ENCODE data around the gene MAP1LC3B. TPM values are rescaled to one million over a fixed set of nuclear protein-coding genes. Genes with fewer than 3 reads are reported as not detected.
"Not testable (repeated sequence)": the region's sequence is repeated elsewhere in the genome, so short reads cannot be mapped to it uniquely, and the experiment has no call there.

The MAP1LC3B gene
- total RNA-seq, 1 experiment from 2014 or later = 74.7 TPM

- Histone ChIP-seq H3K36me3 (ENCODE audit: insufficient read depth, low read length, poor library complexity, severe bottlenecking) (no peaks in the 10 kb centered on the region), H3K9me3 (ENCODE audit: low read depth, low read length, poor library complexity, severe bottlenecking) (no peaks in the 10 kb centered on the region), H3K4me1 (ENCODE audit: insufficient read depth, low read length, poor library complexity, severe bottlenecking) (peaks cover 34% of the 10 kb centered on the region), H3K4me3 (ENCODE audit: low read depth, low read length, poor library complexity, severe bottlenecking) (peak overlapping the region; percentile 9), H3K27ac (ENCODE audit: low read depth, low read length, poor library complexity, severe bottlenecking) (peak overlapping the region; percentile 87), H3K27me3 (replicated peaks; ENCODE audit: insufficient read depth, low read depth, low read length, poor library complexity) (no peaks in the 10 kb centered on the region)
- TF ChIP-seq CTCF (conservative IDR thresholded peaks at IDR 0.05; ENCODE audit: low read depth, low read length) (no peak), EZH2 (IDR thresholded peaks at IDR 0.05; ENCODE audit: borderline replicate concordance, low read depth, low read length, poor library complexity, severe bottlenecking) (no peak)
- no TSS peak for BruUV-seq (replicated peaks)
- intact Hi-C loops (cut with micrococcal nuclease; ENCODE audit: unreplicated experiment) = no loop called here
- no peak for DNase-seq (ENCODE audit: low spot score)
- CTCF ChIA-PET = interaction anchor here (1.4 kb wide), 1 partner anchor 247 kb away, joined by 5 read pairs; no protein-coding TSS in a partner anchor
- POLR2A ChIA-PET (ENCODE audit: low non-redundant PET) = no interaction called here
These were observed 3.4 kb upstream of the MAP1LC3B start for GRCh38 chr16:87388818-87389134.

GRCh38 chr16:87389245-87389644, 2.9 kb upstream of the MAP1LC3B start:
- CTCF ChIA-PET = no interaction called here
- H3K4me1 ChIP-seq (ENCODE audit: insufficient read depth, low read length, poor library complexity, severe bottlenecking) = peaks cover 39% of the 10 kb centered on the region

GRCh38 chr16:87389914-87390313, 2.2 kb upstream of the MAP1LC3B start:
- POLR2A ChIA-PET (ENCODE audit: low non-redundant PET); CTCF ChIA-PET: not testable (repeated sequence)
- intact Hi-C loops (cut with micrococcal nuclease; ENCODE audit: unreplicated experiment) = loop anchor here (10.0 kb wide), 1 partner anchor 245 kb away; no protein-coding TSS in a partner anchor

More at GRCh38 chr16:87389245-87389644, 2.9 kb upstream of the MAP1LC3B start:
- H3K9me3 ChIP-seq (ENCODE audit: low read depth, low read length, poor library complexity, severe bottlenecking) = no peaks in the 10 kb centered on the region
- no peak overlapping the region for H3K4me3 ChIP-seq (ENCODE audit: low read depth, low read length, poor library complexity, severe bottlenecking)
- intact Hi-C loops (cut with micrococcal nuclease; ENCODE audit: unreplicated experiment) = no loop called here
- H3K27me3 ChIP-seq (replicated peaks; ENCODE audit: insufficient read depth, low read depth, low read length, poor library complexity) = no peaks in the 10 kb centered on the region
- peak overlapping the region; percentile 87 for H3K27ac ChIP-seq (ENCODE audit: low read depth, low read length, poor library complexity, severe bottlenecking)
- DNase-seq (ENCODE audit: low spot score) = no peak
- no peaks in the 10 kb centered on the region for H3K36me3 ChIP-seq (ENCODE audit: insufficient read depth, low read length, poor library complexity, severe bottlenecking)
- no TSS peak for BruUV-seq (replicated peaks)
- POLR2A ChIA-PET (ENCODE audit: low non-redundant PET) = no interaction called here
- no peak for TF ChIP-seq CTCF (conservative IDR thresholded peaks at IDR 0.05; ENCODE audit: low read depth, low read length)
- no peak for TF ChIP-seq EZH2 (IDR thresholded peaks at IDR 0.05; ENCODE audit: borderline replicate concordance, low read depth, low read length, poor library complexity, severe bottlenecking)

GRCh38 chr16:87390641-87391323, 1.4 kb upstream of the MAP1LC3B start:
- peak; percentile 64 for DNase-seq (ENCODE audit: low spot score)
- Histone ChIP-seq H3K27me3 (replicated peaks; ENCODE audit: insufficient read depth, low read depth, low read length, poor library complexity) (no peaks in the 10 kb centered on the region), H3K27ac (ENCODE audit: low read depth, low read length, poor library complexity, severe bottlenecking) (peak overlapping the region; percentile 98), H3K9me3 (ENCODE audit: low read depth, low read length, poor library complexity, severe bottlenecking) (no peaks in the 10 kb centered on the region), H3K4me1 (ENCODE audit: insufficient read depth, low read length, poor library complexity, severe bottlenecking) (peaks cover 40% of the 10 kb centered on the region), H3K4me3 (ENCODE audit: low read depth, low read length, poor library complexity, severe bottlenecking) (no peak overlapping the region), H3K36me3 (ENCODE audit: insufficient read depth, low read length, poor library complexity, severe bottlenecking) (no peaks in the 10 kb centered on the region)
- ChIA-PET POLR2A (ENCODE audit: low non-redundant PET) (no interaction called here), CTCF (no interaction called here)
- TF ChIP-seq CTCF (conservative IDR thresholded peaks at IDR 0.05; ENCODE audit: low read depth, low read length) = no peak
- no peak for TF ChIP-seq EZH2 (IDR thresholded peaks at IDR 0.05; ENCODE audit: borderline replicate concordance, low read depth, low read length, poor library complexity, severe bottlenecking)
- no TSS peak for BruUV-seq (replicated peaks)
- intact Hi-C loops (cut with micrococcal nuclease; ENCODE audit: unreplicated experiment) = loop anchor here (10.0 kb wide), 1 partner anchor 244 kb away; no protein-coding TSS in a partner anchor

More at GRCh38 chr16:87389914-87390313, 2.2 kb upstream of the MAP1LC3B start:
- not testable (repeated sequence) for H3K9me3 ChIP-seq (ENCODE audit: low read depth, low read length, poor library complexity, severe bottlenecking); DNase-seq (ENCODE audit: low spot score); H3K27me3 ChIP-seq (replicated peaks; ENCODE audit: insufficient read depth, low read depth, low read length, poor library complexity); BruUV-seq (replicated peaks); H3K4me3 ChIP-seq (ENCODE audit: low read depth, low read length, poor library complexity, severe bottlenecking); H3K36me3 ChIP-seq (ENCODE audit: insufficient read depth, low read length, poor library complexity, severe bottlenecking)
- Histone ChIP-seq H3K27ac (ENCODE audit: low read depth, low read length, poor library complexity, severe bottlenecking) (peak overlapping the region; percentile 87), H3K4me1 (ENCODE audit: insufficient read depth, low read length, poor library complexity, severe bottlenecking) (peaks cover 40% of the 10 kb centered on the region)

All from A673 (cell line).